Kidney (tissue), 14 donors: Measurements from ENCODE around the gene CACNB3. TPM values are rescaled to one million over a fixed set of nuclear protein-coding genes. Genes with fewer than 3 reads are reported as not detected.

Source experiments
- DNase-seq, 5 donors: peaks; one replicate each; pipeline ENCODE4 v3.0.0-alpha.2; 2013 to 2020
- FAIRE-seq: peaks from 2 replicates; lab custom pipeline; 2012; peaks lifted over from hg19 to GRCh38; lab: Jason Lieb, UNC
- H3K27ac ChIP-seq, 2 donors: one replicate each; pipeline ENCODE4 v1.7.0; 2013; ENCODE audit warnings: low read depth in 2 of 2, low read length in 2 of 2, inconsistent platforms in 1 of 2
- H3K27me3 ChIP-seq: one replicate; pipeline ENCODE4 v1.7.1; 2013; ENCODE audit warnings: low read length, inconsistent platforms; ENCODE audit not compliant: control insufficient read depth, insufficient read depth
- H3K36me3 ChIP-seq, 3 donors: one replicate each; pipeline versions ENCODE4 v1.7.0 to v1.7.1; 2013; ENCODE audit warnings: low read length in 3 of 3, control low read depth in 1 of 3, inconsistent platforms in 1 of 3; ENCODE audit not compliant: insufficient read depth in 3 of 3, control insufficient read depth in 2 of 3
- H3K4me1 ChIP-seq, 3 donors: one replicate each; pipeline versions ENCODE4 v1.7.0 to v1.7.1; 2013; ENCODE audit warnings: low read length in 3 of 3, inconsistent platforms in 1 of 3, low read depth in 1 of 3; ENCODE audit not compliant: control insufficient read depth in 2 of 3, insufficient read depth in 2 of 3
- H3K4me3 ChIP-seq, 3 donors: one replicate each; pipeline versions ENCODE4 v1.7.0 to v1.8.1; 2013; ENCODE audit warnings: low read length in 3 of 3, control low read depth in 1 of 3, inconsistent platforms in 1 of 3
- H3K9ac ChIP-seq, 3 donors: one replicate each; pipeline versions ENCODE4 v1.7.0 to v1.7.1; 2013; ENCODE audit warnings: low read length in 3 of 3, control low read depth in 1 of 3, inconsistent platforms in 1 of 3
- H3K9me3 ChIP-seq, 3 donors: one replicate each; pipeline versions ENCODE4 v1.7.0 to v1.7.1; 2013; ENCODE audit warnings: low read length in 3 of 3, control low read depth in 1 of 3, inconsistent platforms in 1 of 3; ENCODE audit not compliant: control insufficient read depth in 2 of 3, insufficient read depth in 1 of 3
- CTCF ChIP-seq: IDR thresholded peaks from 3 replicates; pipeline ENCODE4 v1.5.1; 2012; ENCODE audit warnings: mild to moderate bottlenecking, moderate library complexity, borderline replicate concordance; ENCODE audit not compliant: insufficient read depth; ENCODE audit errors: extremely low read depth
- intact Hi-C: fragments of 100-400 bp; cut with DNase I; formaldehyde crosslinking; loops from one replicate; pipeline ENCODE4 v1.11.1; 2022
- polyA plus RNA-seq: library from polyadenylated mRNA; stranded (reverse); fragments of 350-450 nt; fragmentation: Illumina TruSeq; extraction: RNeasy Lipid Tissue Mini Kit (QIAGEN cat#74804); gene quantifications from one replicate; pipeline ENCODE4 v1.2.3, GENCODE V29; 2014; ENCODE audit warnings: low read depth, low replicate concordance; ENCODE audit not compliant: insufficient read depth
- total RNA-seq: library from RNA; stranded (reverse); fragmentation: NEBNext Ultra II Directional; extraction: Animal tissue kit (Norgen Biotek cat#: 25700); gene quantifications from one replicate; pipeline ENCODE4 v1.2.1, GENCODE V29; 2021
- donor health status: control.
- donor health status: control.
- donor health status: control.
- donor health status: control.
- donor health status: control.
- donor health status: DM: yes; HTN: yes; CAD: no.
- donor health status: Normal renal cell carcinoma (clear cell type).

Gene CACNB3
- total and polyA plus RNA-seq, 2 donors from 2014 or later, result 17.9 to 19.6 TPM

- TF ChIP-seq CTCF, result peak; percentile 100
- Histone ChIP-seq H3K4me3 (no peak overlapping the region), H3K4me1 (peaks cover 0 to 2% (median 0%) of the 10 kb centered on the region in 3 donors), H3K9ac (peak overlapping the region in 1 of 3 donors; percentile 43), H3K27me3 (no peaks in the 10 kb centered on the region), H3K9me3 (no peaks in the 10 kb centered on the region), H3K27ac (no peak overlapping the region), H3K36me3 (no peaks in the 10 kb centered on the region)
- DNase-seq (peak in 4 of 5 donors; percentile 77 to 91 (median 88)), FAIRE-seq (peak; percentile 25)
- intact Hi-C loops, result loop anchor here (5.0 kb wide), 1 partner anchor 44 kb away; no protein-coding TSS in a partner anchor
Measured at GRCh38 chr12:48795550-48796455, 22.5 kb upstream of the CACNB3 start.

GRCh38 chr12:48796976-48797375 is 21.3 kb upstream of the CACNB3 start:
- no peak for FAIRE-seq
- no peak for TF ChIP-seq CTCF
- intact Hi-C loops, result loop anchor here (5.0 kb wide), 1 partner anchor 45 kb away; no protein-coding TSS in a partner anchor

GRCh38 chr12:48800457-48800856 is 17.8 kb upstream of the CACNB3 start:
- Histone ChIP-seq H3K4me3 (no peak overlapping the region), H3K9ac (no peak overlapping the region), H3K36me3 (no peaks in the 10 kb centered on the region), H3K27ac (no peak overlapping the region), H3K9me3 (no peaks in the 10 kb centered on the region), H3K4me1 (peaks cover 0 to 2% (median 0%) of the 10 kb centered on the region in 3 donors), H3K27me3 (no peaks in the 10 kb centered on the region)
- no peak for DNase-seq
- FAIRE-seq, result no peak
- TF ChIP-seq CTCF, result no peak
- intact Hi-C loops, result no loop called here

More at GRCh38 chr12:48796976-48797375, 21.3 kb upstream of the CACNB3 start:
- Histone ChIP-seq H3K27ac (no peak overlapping the region), H3K27me3 (no peaks in the 10 kb centered on the region), H3K9me3 (no peaks in the 10 kb centered on the region), H3K4me3 (no peak overlapping the region), H3K4me1 (peaks cover 0 to 2% (median 0%) of the 10 kb centered on the region in 3 donors), H3K9ac (no peak overlapping the region), H3K36me3 (no peaks in the 10 kb centered on the region)
- DNase-seq, result no peak
